NCI-H82 treated with DMSO at 0.1 percent for 48 hours (cell line): ENCODE measurements around the gene CHCHD3.
"Not testable (repeated sequence)": the region's sequence is repeated elsewhere in the genome, so short reads cannot be mapped to it uniquely, and the experiment has no call there.

Experiments used
- DNase-seq: peaks from one replicate; lab custom pipeline; 2025; ENCODE audit not compliant: unreplicated experiment; lab: John Stamatoyannopoulos, UW

Gene CHCHD3

GRCh38 chr7:132965951-132966350 is 115.9 kb downstream of the CHCHD3 start:
- no peak for DNase-seq

- no peak for DNase-seq
Measured at GRCh38 chr7:132964876-132965275, 117.0 kb downstream of the CHCHD3 start.

- no peak for DNase-seq
Measured at GRCh38 chr7:132959891-132960290, 122.0 kb downstream of the CHCHD3 start.

DNA sequence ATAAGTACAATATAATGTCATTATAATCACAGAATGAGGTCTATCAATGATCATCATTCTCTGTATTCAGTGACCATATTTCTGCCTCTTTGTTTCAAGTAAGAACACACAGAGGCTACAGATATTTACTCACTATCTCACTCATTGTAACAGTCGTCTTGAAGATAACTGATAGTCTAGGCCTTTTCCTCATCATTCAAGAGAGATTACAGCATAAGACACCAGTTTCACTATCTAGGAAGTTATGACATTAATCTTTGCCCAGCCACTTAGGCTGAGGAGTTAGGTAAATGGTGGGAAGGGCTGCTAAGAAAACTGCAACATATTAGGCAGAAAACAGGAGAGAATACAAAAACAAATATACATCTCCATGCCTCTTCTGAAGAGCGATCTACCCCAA is 125.3 kb downstream of the CHCHD3 start:
- no peak for DNase-seq

- no peak for DNase-seq
Measured at GRCh38 chr7:132953468-132953867, 128.4 kb downstream of the CHCHD3 start.

- DNase-seq = no peak
Measured at GRCh38 chr7:132950725-132951124, 131.2 kb downstream of the CHCHD3 start.

GRCh38 chr7:132947011-132947410 is 134.9 kb downstream of the CHCHD3 start:
- DNase-seq = no peak

GRCh38 chr7:132944774-132945173 is 137.1 kb downstream of the CHCHD3 start:
- DNase-seq = no peak

DNA sequence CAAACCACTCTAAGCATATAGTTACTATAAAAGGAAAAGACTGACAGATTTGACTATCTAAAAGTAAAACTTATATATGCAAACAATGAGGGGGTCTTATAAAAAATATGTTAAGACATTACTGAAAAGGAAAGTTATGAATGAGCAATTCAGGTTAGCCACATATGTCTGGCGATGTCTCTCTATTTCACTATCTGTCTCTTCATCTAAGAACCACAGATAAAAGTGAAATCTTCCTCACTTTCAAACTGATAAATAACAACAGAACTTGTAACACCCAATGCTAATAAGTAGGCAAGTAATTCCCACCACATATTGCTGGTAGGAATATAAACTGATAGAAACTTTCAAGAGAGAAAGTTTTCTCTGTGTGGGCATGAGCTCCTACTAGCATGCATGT is 138.2 kb downstream of the CHCHD3 start:
- no peak for DNase-seq

GRCh38 chr7:132942701-132943100 is 139.2 kb downstream of the CHCHD3 start:
- no peak for DNase-seq

DNA sequence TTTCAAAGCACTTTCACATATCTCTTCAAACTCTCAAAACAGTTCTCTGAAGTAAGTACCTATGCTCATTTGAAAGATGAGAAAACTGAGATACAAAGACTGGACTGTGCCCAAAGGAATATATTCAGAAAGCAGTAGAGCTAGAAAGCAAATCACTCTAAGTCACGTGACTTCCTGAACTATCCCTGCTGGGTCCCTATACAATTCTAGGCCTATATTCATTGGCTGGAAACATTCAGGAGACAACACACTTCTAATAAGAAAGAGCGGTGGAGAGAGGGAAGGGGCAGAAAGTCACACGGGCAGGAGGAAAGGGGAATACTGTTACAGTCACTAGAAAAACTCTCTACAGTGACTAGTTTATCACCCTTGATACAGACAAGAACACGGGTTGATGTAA is 140.0 kb downstream of the CHCHD3 start:
- no peak for DNase-seq

DNA sequence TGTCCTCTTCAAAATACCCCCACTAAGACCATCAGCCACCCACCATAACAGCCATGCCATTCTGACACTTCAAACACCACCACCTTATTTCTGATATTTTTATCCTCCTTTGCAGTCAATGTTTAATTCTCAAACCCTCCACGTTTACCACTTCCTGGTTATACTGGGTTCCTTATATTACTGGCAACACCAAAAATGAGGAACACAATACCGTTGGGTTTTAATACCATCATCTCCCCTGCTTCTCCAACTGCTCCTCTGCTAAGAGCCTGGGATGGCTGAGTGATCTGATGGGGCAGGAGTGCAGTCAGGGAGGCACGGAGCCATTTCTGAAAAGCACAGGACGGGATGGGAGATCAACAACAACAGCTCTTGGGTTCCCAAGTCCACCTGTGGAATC is 140.5 kb downstream of the CHCHD3 start:
- no peak for DNase-seq

DNA sequence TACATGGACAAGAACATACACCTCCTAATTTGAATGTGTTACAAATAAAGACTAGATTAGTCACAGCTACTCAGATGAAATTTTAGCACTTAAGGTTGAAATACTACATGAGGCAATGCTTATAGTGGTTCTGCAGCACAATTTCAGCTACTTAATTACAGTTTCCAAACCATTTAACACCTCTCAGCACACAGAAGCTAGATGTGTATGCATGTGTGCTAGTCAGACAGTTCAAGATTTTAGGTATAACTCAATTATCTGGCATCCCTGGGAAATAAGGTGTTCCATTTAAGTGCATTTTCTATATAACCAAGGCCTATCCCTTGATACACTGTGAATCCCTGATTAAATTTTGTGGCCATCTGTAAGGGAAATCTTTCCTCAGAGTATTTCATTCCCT is 141.8 kb downstream of the CHCHD3 start:
- DNase-seq = no peak

GRCh38 chr7:132939495-132939894 is 142.4 kb downstream of the CHCHD3 start:
- DNase-seq = no peak

GRCh38 chr7:132937286-132937685 is 144.6 kb downstream of the CHCHD3 start:
- no peak for DNase-seq

GRCh38 chr7:132935608-132936007 is 146.3 kb downstream of the CHCHD3 start:
- DNase-seq = no peak

GRCh38 chr7:132934017-132934416 is 147.9 kb downstream of the CHCHD3 start:
- no peak for DNase-seq

- no peak for DNase-seq
Measured at GRCh38 chr7:132933072-132933458, 148.8 kb downstream of the CHCHD3 start.

DNA sequence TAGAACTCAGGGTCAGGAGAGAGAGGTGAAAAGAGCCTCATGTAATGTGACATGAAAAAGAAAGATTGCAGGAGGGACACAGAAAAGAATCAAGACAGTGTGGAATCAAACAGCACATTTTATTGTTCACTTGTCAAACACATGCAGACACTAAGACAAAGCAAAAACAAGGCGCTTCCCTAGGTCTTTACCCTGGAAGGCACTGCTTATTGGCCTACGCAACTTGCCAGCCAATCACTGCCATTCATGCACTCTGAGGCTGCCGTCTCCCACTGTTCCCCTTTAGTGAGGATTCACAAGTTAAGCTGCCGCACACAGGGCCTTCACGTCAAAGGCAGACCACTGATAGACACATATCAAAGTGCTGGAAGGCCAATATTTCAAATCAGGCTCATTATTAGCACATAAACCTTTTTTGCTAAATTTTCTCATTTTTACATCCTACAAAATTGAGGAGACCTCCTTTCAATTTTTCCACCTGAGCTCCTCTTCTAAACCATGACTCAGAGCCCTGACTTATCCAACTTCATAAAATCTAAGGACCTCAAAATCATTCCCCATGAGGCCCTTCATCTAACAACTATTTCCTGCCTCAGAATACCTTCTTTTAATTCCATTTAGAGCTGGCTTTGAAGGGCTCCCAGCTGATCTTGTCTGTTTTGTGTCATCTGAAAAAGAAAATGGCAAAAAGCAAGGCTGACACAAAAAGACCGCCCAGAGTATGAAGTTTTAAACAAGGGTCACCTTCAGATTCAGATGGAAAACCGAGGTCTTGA is 149.4 kb downstream of the CHCHD3 start:
- DNase-seq = no peak

GRCh38 chr7:132930881-132931280 is 151.0 kb downstream of the CHCHD3 start:
- no peak for DNase-seq

- not testable (repeated sequence) for DNase-seq
Measured at GRCh38 chr7:132929944-132930343, 151.9 kb downstream of the CHCHD3 start.

- DNase-seq = no peak
Measured at GRCh38 chr7:132919771-132920170, 162.1 kb downstream of the CHCHD3 start.

- no peak for DNase-seq
Measured at GRCh38 chr7:132915647-132916046, 166.2 kb downstream of the CHCHD3 start.
